GM21576 (cell line): ENCODE results near the gene IRF5.
A peak's percentile ranks its signal among the peaks of the same experiment; 100 is the strongest.
"Not testable (repeated sequence)": the region's sequence is repeated elsewhere in the genome, so short reads cannot be mapped to it uniquely, and the experiment has no call there.

Experiments used
- ATAC-seq: cut with Tn5 transposase; IDR thresholded peaks from one replicate; pipeline ENCODE4 v1.9.1; 2021; ENCODE audit warnings: mild to moderate bottlenecking, moderate library complexity; ENCODE audit not compliant: unreplicated experiment

The IRF5 gene

DNA sequence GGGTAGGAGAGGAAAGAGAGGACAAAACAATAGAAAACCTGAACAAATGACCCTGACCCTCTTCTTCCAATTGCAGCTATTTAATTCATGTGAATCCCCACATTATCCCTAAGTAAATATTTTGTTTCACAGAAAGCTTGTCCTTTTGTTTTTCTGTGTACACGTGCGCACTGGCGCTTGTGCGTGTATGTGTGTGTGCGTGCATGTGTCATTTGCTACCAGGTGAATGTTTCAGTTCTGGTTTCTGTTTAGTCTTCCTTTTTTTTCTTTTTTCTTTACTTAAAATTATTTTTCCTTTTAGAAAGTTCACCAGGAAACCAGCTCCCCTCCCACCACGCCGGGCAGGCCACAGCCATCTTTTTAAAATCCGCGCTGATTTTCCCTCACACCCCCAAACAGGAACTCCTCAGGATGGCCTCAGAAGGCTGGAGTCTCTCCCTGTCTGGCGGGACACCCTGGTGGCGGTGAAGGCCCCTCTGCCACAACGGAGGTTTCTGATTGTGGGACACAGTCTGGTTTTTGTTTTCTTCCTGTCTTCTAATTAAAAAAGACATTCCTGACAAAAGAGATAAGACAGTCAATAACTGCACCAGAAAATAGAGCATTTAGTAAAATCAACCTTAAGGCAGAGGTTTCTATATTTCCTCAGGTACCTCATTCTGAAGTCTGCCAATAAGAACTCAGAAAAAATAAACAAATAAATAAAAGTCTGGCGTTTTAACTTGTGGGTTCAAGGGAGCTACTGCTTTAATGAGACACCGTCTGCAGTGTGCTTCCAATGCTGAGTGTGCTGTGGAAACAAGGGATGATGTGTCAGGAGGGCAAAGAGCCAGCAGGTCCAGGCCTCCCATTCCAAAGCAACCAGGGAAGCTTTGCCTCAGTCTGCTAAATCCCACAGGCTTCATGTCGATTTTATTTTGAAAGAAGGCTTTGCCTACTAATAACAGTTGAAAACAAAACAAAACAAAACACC is 17.4 kb downstream of the IRF5 start:
- peak; percentile 55 for ATAC-seq

DNA sequence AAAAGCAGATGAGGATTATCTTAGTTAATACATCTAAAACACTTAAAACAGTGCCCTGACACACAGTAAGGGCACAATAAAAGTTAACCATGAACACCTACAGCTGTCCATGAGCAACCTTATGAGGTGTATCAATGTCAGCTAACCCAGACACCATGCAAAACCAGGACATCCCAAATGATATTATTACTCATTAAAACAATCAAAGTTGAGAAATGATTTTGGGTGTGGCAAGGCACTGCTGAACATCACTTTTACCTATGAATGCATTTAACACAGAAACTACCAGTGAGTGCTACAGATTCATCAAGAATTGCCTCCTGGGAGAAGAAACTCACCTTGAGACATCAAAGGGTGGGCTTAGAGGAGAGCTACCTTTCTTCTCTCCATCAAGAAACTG is 18.3 kb downstream of the IRF5 start:
- ATAC-seq, result no peak

DNA sequence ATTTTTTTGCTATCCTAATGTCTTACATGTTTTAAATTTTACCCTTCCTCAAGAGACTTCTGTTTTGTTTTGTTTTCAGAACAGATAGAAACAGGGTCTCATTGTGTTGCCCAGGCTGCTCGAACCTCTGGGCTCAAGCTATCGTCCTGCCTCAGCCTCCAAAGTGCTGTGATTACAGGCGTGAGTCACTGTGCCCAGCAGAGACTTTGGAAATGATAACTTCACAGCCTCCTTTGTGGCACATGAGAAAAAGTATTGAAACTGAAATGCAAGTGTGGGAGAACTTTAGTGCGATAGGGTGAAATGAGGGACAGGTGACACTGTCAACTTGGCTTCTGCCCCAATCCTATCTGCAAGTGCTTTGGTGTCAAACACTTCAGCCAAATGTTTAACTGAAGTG is 21.6 kb downstream of the IRF5 start:
- ATAC-seq, result no peak

DNA sequence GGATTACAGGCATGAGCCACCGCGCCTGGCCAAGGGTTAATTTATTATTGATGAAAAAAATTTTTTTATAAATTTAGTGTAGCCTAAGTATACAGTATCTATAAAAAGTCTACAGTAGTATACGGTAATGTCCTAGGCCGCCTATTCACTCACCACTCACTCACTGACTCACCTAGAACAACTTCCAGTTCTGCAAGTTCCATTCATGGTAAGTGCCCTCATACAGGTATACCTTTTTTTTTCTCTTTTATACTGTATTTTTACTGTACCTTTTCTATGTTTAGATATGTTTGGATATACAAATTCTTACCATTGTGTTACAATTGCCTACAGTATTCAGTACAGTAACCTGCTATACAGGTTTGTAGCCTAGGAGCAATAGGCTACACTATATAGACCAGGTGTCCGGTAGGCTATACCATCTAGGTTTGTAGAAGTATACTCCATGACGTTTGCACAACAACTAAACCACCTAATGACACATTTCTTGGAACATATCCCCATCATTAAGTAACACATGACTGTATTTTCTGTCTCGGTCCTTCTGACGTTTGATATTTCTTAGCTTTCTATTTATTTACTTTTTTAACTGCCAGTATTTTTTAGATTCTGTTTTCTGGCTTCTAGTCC is 23.4 kb downstream of the IRF5 start:
- ATAC-seq, result no peak

DNA sequence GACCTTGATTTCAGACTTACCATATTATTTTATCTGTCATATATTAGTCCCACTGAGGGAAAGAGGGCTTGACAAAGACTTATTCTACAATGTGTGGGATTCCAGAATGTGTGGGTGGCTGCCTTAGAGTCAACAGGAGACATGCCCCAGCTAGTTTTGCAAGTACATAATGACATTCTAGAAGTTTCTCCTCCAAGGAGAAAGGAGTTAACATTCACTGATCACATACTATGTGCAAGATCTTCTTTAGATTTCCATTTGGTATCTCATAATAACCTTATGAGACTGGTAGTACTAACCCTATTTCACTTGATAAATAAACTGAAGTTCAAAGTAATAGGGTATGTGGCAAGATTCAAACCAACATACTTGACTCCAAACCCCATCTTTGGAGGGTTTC is 25.2 kb downstream of the IRF5 start:
- ATAC-seq, result peak; percentile 23

DNA sequence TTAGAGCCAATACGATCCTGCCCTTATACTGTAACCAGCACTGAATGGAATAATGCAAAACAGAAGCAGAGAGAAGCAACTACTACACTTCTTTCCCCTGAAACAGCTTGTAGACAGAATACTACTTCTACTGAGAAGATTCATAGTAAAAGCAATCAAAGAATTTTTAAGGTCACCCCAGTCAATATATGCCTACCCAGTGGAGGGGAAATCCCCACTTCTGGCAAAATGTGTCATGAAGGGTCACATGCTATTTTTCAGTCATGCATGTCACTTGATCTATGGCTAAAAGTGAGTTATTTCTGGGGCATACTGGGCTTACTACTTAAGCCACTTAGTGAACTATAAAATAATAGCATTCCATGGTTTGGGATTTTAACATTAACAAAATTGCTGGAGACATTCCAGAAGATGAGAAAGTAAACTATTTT is 25.6 kb downstream of the IRF5 start:
- ATAC-seq, result peak; percentile 86

DNA sequence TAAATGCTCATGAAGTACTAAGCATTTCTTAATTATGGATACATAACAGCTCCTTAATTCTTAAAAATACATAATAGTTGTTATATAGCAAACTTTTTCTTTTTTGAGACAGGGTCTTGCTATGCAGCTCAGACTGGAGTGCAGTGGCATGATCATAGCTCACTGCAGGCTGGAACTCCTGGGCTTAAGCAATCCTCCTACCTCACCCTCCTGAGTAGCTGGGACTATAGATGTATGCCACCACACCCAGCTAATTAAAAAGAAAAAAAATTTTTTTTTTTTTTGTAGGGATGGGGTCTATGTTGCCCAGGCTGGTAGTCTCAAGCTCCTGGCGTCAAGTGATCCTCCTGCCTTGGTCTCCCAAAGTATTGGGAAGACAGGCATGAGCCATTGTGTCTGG is 30.9 kb downstream of the IRF5 start:
- no peak for ATAC-seq

DNA sequence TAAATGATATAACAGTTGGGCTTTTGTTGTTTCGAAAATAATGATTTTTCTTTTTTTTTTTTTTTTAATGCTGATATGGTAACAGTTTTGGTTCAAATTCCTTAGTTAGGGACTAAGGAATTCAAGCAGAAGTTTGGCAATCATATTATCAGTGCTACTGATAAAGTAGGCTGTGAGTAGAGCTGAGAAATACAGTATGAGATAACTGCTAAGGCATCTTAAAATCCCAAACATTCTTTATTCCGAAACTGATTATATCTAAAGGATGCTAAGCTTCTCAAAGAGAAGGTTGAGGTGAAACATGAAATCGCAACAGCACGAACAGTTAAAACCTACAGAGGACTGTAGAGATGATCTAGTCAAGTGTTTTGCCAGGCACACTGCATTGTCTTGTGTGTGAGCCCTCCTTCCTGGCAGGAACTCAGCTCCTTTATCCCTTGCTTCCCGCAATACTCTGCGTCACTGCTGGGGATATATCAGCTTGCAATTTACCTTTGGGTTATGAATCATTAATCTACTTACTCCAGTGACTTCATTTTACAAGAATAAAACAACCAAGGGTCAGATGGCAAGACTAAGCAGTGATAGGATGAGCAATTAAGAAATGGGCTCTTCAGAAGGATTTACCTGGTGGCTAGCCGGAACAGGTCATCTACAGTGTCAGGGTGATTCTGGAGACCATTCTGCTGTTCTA is 36.7 kb downstream of the IRF5 start:
- ATAC-seq, result no peak

DNA sequence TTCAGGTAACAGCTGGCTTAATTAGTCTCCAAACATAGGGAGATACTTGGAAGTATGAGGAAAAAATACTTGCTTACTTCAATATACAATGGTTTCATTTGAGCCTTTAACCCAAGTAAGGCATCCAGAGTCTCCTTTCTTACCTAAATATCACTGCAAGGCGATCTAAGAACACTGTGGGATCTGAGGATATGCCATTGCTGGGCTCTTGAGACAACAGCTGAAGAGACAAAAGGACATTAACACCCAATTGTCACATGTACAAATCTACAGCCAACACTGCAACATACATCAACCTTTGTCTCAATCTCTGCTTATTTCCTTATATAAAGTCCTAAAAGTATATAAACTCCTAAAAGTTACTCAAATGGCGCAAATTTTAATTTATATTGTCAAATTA is 44.4 kb downstream of the IRF5 start:
- ATAC-seq, result no peak

DNA sequence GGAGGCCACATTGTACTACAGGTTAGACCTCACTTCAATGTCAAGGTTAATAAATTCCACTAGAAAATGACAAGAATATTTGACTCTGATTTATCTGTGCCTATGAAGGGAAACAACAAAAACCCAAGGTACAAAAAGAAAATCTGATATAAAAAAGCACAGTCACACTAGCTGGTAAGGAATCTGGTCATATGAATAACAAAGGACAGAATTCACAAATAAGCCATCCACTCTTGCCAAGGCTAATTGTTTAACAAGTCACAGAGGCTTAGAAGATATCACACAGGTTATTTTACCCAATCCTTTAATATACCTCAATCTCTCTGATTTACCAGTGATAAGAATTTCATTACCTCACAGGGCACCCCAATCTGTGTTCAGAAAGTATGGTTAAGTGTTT is 47.9 kb downstream of the IRF5 start:
- ATAC-seq, result no peak

DNA sequence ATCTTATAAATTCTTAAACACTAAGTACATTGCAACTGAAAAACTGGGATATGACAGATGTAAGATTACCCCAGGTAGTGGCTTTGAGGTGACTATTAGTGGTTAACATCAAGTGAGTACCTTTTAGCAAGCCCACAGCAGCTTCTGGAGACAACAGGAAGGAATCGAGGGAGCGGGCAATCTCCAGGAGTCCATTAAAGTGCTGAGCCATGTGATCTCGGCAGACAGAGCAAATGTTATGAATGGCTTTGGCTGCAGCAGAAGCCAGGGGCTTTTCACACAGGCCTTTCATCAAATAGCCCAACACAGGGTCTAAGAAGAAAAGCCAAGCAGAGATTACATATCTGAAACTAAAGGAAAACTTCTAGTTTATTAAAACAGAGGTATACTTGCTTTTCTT is 48.9 kb downstream of the IRF5 start:
- ATAC-seq, result no peak

DNA sequence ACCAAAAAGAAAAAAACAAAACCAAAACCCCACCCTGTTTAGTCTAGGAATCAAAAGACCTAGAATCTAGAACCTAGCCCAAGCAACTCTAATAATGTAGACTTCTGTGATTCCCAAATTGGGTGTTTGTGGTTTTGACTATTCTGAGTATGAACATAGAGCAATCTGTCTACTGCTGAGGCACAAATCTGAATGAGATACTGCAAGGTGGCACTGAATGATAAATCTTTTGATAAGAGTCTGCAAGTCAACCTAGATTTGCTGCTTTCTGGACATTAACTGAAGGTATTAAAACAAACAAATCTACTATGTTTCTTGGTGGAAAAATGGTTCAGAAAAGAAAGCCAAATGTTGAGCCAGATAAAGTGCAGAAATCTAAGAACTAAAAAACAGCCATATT is 50.6 kb downstream of the IRF5 start:
- no peak for ATAC-seq

DNA sequence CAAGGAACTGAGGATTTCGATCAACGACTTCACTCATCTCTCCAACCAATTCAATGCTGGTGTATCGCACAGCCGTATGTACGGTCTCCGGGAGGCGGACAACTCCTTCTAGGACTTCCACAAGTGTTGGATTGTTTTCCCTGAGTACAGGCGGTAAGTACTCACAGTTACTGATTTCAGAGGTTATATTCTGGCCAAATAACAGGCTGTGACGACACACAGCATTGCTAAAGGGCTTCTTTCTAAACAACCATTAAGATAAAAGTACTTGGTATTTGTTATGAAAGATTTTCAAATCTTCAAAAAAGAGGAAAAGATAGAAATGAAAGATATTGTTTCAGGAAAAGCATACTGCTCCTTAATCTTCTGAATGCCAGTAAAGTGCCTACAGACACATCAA is 52.2 kb downstream of the IRF5 start:
- no peak for ATAC-seq

DNA sequence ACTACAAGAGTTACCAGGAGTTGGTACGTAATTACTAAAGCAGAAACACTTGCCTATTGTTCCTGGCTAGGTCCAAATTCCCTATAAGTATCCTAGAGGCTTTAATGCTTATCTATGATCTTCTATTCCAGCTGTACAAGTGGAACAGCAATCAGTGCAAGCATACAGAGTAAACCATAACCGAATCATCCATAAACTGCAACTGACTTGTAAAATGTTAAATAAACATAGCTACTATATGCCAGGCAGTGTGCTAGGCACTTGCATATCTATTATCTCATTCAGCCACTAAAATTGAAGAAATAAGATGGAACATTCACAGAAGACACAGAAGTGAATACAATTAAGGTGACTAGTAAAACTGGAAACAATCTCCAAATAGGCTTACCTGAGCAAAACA is 55.7 kb downstream of the IRF5 start:
- ATAC-seq, result no peak

DNA sequence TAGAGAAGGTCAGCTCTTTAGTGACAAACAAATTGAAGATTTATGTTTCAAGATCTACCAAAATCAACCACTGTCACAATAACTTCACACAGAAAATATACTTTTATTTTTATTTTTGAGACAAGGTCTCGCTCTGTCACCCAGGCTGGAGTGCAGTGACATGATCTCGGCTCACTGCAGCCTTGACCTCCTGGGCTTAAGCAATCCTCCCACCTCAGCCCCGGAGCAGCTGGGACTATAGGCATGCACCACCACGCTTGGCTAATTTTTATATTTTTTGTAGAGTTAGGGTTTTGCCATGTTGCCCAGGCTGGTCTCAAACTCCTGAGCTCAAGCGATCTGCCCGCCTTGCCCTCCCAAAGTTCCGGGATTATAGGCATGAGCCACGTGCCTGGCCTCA is 56.8 kb downstream of the IRF5 start:
- ATAC-seq, result not testable (repeated sequence)

DNA sequence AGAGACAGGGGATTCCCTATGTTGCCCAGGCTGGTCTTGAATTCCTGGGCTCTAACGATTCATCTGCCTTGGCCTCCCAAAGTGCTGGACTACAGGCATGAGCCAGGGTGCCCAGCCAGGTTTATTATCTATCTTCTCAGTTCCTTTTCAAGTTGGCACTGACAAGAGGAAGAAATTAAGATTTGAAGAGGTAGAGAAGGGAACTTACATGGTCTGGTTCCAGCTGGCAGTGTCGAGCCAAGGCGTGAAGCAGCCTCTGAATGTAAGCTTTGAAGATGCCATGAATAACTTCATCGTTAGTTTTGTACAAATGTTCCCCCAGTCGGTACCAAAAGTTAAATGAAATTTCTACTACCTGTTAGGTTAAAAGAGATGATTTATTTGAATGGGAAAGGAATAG is 59.5 kb downstream of the IRF5 start:
- ATAC-seq, result no peak
